Uterus (tissue), 4 donors: ENCODE data around the gene DYNLT5. TPM values are rescaled to one million over a fixed set of nuclear protein-coding genes. Genes with fewer than 3 reads are reported as not detected.

Experiments used
- DNase-seq, 2 donors: peaks; one replicate each; pipeline ENCODE4 v3.0.0-alpha.2; 2019 to 2020
- H3K27ac ChIP-seq, 2 donors: fragments of 200-600 bp; sonication (generic); 1 replicate in 1 of 2; 2 replicates in 1 of 2; pipeline ENCODE4 v1.5.1; 2016 to 2018
- H3K27me3 ChIP-seq, 2 donors: fragments of 200-600 bp; sonication (generic); one replicate each; pipeline ENCODE4 v1.5.1; 2018 to 2019; ENCODE audit warnings: control low read depth in 1 of 2
- H3K36me3 ChIP-seq, 2 donors: fragments of 200-600 bp; sonication (generic); one replicate each; pipeline ENCODE4 v1.5.1; 2019; ENCODE audit warnings: control low read depth in 1 of 2
- H3K4me1 ChIP-seq, 2 donors: fragments of 200-600 bp; sonication (generic); one replicate each; pipeline ENCODE4 v1.5.1; 2018 to 2019; ENCODE audit warnings: control low read depth in 1 of 2
- H3K4me3 ChIP-seq, 2 donors: fragments of 200-600 bp; sonication (generic); 1 replicate in 1 of 2; 2 replicates in 1 of 2; pipeline ENCODE4 v1.5.1; 2018 to 2019; ENCODE audit warnings: mild to moderate bottlenecking in 1 of 2
- H3K9me3 ChIP-seq, 2 donors: fragments of 200-600 bp; sonication (generic); one replicate each; pipeline ENCODE4 v1.5.1; 2019; ENCODE audit warnings: control low read depth in 1 of 2
- POLR2A ChIP-seq, 2 donors: fragments of 450-650 bp; IDR thresholded peaks; one replicate each; pipeline ENCODE4 v1.6.1; 2016; ENCODE audit warnings: antibody characterized with exemption in 2 of 2, mild to moderate bottlenecking in 1 of 2, moderate library complexity in 1 of 2
- intact Hi-C: fragments of 100-400 bp; cut with DNase I; formaldehyde crosslinking; loops from one replicate; pipeline ENCODE4 v1.15.1; 2023; ENCODE audit warnings: low total_unique reads
- total RNA-seq, 4 donors: library from RNA; depleted of rRNA in 3 of 4; stranded (reverse); fragments of >200 nt in 3 of 4; gene quantifications; one replicate each; pipeline versions ENCODE4 v1.1.0 to v1.2.4, GENCODE V29; 2014 to 2023
- TF ChIP-seq, protein P1 (sequence below), 4 experiments: fragments of 200-600 bp in 2 of 4; fragments of 450-650 bp in 2 of 4; sonication (generic) in 2 of 4; IDR thresholded peaks; one replicate each; pipeline ENCODE4 v1.5.1; 2016 to 2019; ENCODE audit warnings: antibody characterized with exemption in 4 of 4, mild to moderate bottlenecking in 2 of 4, moderate library complexity in 1 of 4
- donor health status: DM: yes; HTN: yes; CAD: no.

The DYNLT5 gene
- total RNA-seq, 4 donors from 2014 or later: 1.3 to 1.5 TPM; not detected in 2

DNA sequence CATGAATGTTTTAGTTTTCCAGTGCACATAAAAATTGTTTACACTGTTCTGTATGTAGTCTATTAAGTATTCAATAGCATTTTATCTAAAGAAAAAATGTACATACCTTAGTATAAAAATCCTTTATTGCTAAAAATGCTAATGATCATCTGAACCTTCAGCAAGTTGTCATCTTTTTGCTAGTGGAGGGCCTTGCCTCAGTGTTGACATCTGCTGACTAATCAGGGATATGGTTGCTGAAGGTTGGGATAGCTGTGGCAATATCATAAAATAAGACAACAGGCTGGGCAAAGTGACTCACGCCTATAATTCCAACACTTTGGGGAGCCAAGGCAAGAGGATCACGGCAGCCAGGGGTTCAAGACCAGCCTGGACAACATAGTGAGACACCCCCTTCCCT is 9.0 kb downstream of the DYNLT5 start:
- intact Hi-C loops: no loop called here

DNA sequence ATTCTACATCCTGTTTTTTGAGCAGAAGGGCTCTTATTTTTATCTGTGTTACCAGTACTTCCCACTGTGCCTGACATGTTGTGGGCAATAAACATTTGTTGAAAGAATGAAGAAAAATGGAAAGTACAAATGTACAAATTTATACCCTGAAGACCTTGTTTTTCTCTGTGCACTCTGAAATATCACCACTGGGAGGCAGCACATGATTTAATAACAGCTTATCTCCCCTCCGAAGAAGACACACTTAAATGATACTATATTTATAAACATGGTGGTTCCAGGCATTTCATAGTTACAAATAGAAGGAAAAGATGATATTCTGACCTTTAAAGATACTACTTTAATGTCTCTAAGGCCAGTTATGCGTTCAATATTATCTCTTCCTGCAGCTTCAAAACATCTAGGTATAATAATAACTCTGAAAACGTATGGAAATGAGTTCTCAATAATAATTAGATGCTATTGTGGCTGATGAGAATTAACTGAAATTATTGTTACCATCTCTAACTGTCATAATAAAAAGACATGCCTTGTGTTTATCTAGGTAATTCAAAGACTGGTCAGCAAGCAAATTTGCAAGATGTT is 12.8 kb downstream of the DYNLT5 start:
- Histone ChIP-seq H3K9me3 (no peaks in the 10 kb centered on the region), H3K36me3 (no peaks in the 10 kb centered on the region), H3K27ac (no peak overlapping the region), H3K4me1 (no peaks in the 10 kb centered on the region), H3K4me3 (no peak overlapping the region), H3K27me3 (no peaks in the 10 kb centered on the region)
- TF ChIP-seq, protein P1, sequence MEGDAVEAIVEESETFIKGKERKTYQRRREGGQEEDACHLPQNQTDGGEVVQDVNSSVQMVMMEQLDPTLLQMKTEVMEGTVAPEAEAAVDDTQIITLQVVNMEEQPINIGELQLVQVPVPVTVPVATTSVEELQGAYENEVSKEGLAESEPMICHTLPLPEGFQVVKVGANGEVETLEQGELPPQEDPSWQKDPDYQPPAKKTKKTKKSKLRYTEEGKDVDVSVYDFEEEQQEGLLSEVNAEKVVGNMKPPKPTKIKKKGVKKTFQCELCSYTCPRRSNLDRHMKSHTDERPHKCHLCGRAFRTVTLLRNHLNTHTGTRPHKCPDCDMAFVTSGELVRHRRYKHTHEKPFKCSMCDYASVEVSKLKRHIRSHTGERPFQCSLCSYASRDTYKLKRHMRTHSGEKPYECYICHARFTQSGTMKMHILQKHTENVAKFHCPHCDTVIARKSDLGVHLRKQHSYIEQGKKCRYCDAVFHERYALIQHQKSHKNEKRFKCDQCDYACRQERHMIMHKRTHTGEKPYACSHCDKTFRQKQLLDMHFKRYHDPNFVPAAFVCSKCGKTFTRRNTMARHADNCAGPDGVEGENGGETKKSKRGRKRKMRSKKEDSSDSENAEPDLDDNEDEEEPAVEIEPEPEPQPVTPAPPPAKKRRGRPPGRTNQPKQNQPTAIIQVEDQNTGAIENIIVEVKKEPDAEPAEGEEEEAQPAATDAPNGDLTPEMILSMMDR (IDR thresholded peaks at IDR 0.05): peak; percentile 56 to 69 (median 64)
- no peak for TF ChIP-seq POLR2A (IDR thresholded peaks at IDR 0.05)
- intact Hi-C loops: no loop called here
- DNase-seq: peak; percentile 17 to 39

More for the DNA sequence above, 9.0 kb downstream of the DYNLT5 start:
- TF ChIP-seq, protein P1 (IDR thresholded peaks at IDR 0.05): no peak
- no peak for TF ChIP-seq POLR2A (IDR thresholded peaks at IDR 0.05)
- no peaks in the 10 kb centered on the region for H3K36me3 ChIP-seq
- no peaks in the 10 kb centered on the region for H3K27me3 ChIP-seq
- H3K9me3 ChIP-seq: no peaks in the 10 kb centered on the region
- H3K27ac ChIP-seq: no peak overlapping the region
- no peak for DNase-seq
- H3K4me1 ChIP-seq: no peaks in the 10 kb centered on the region
- no peak overlapping the region for H3K4me3 ChIP-seq

DNA sequence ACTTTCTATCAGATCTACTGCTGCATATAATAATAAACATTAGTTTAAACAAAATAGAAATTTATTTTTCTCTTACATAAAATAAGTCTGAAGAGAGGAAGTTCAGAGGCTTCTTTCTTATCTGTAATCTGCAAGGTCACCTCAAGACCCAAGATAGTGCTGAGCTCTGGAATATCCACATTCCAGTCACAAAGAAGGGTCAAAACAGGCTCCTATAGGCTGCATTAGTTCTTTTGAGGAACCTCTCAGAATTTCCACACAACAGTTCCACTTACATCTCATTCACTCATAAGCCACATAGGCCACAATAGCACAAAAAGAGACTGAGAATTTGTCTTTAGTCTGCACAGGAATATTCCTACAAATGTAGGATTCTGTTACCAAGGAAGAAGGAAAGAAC is 15.4 kb downstream of the DYNLT5 start:
- Histone ChIP-seq H3K9me3 (no peaks in the 10 kb centered on the region), H3K4me3 (no peak overlapping the region), H3K4me1 (no peaks in the 10 kb centered on the region), H3K27ac (no peak overlapping the region), H3K27me3 (no peaks in the 10 kb centered on the region), H3K36me3 (no peaks in the 10 kb centered on the region)
- intact Hi-C loops: no loop called here
- no peak for TF ChIP-seq POLR2A (IDR thresholded peaks at IDR 0.05)
- TF ChIP-seq, protein P1 (IDR thresholded peaks at IDR 0.05): no peak
- DNase-seq: no peak

DNA sequence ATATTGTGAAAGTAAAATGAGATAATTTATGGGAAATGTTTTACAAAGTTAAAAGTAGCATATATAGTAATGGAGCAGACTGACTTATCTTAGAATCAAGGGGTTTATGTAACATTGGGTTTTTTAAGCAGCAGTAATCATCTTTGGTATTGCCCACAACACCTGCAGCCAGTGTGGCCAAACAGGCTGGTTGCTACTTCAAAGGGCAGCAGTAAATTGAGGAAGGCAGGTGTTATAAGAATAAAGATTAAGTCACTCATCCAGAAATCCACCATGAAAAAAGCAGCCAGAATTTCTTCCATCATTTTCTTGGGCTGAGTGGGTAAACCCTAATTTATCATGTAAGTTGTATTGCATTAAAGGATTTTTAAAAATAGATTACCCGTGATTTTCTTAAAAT is 16.7 kb downstream of the DYNLT5 start:
- Histone ChIP-seq H3K36me3 (no peaks in the 10 kb centered on the region), H3K27me3 (no peaks in the 10 kb centered on the region), H3K27ac (no peak overlapping the region), H3K4me3 (no peak overlapping the region), H3K9me3 (no peaks in the 10 kb centered on the region), H3K4me1 (no peaks in the 10 kb centered on the region)
- intact Hi-C loops: no loop called here
- TF ChIP-seq, protein P1 (IDR thresholded peaks at IDR 0.05): no peak
- no peak for TF ChIP-seq POLR2A (IDR thresholded peaks at IDR 0.05)
- DNase-seq: no peak

DNA sequence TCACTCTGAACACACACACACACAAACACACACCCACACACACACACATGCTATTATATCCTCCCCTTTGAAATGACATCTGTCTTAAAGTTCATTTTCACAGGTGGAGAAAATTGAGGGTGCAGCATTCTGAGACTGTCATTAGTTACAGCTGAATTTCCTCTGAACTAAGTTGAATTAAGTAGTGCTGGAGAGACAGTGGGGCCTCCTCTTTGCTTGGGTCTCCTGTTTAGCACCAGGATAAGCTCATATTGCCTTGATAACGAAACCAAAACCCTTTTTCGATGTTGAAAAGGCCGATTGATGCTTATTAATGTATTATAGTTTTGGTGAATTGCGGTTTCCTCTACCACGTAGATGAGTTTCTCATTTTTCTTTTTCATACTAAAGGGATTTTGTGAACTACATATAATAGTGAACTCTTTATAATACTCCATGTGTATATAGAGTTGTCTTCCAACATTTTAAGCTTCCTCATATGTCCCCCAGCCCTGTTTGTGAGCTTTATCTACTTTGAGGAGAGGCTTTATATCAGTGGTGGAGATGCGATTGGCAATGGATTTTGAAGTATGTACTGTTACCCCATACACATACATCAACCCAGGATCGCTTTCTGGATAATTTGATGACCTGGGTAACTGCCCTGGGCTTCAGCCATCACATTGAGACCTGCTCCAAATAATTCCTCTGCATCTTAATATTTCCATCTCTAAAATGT is 17.4 kb downstream of the DYNLT5 start:
- no peaks in the 10 kb centered on the region for H3K9me3 ChIP-seq
- no peak overlapping the region for H3K27ac ChIP-seq
- no peaks in the 10 kb centered on the region for H3K36me3 ChIP-seq
- no peak for TF ChIP-seq POLR2A (IDR thresholded peaks at IDR 0.05)
- TF ChIP-seq, protein P1 (IDR thresholded peaks at IDR 0.05): no peak
- intact Hi-C loops: no loop called here
- no peaks in the 10 kb centered on the region for H3K27me3 ChIP-seq
- no peak overlapping the region for H3K4me3 ChIP-seq
- H3K4me1 ChIP-seq: no peaks in the 10 kb centered on the region
- no peak for DNase-seq
